Measurements from ENCODE around the gene PM20D1.

PM20D1 gene

DNA sequence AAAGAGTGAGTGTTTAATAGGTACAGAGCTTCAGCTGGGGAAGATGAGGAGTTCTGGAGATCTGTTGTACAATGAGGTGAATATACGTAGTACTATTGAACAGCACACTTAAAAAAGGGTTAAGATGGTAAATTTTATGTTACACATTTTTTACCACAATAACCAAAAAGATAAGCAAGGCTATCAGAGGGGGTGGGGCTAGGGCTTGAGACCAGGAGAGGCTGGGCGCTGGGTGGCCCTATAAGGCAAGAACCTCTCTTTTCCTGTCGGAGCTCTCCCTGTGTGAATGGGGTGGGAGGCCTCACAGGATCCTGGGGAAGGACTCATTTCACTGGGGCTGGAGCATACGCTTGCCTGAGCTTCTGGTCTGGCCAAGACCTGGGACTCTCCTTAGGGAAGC is 45.9 kb downstream of the PM20D1 start:
- no peak for DNase-seq

DNA sequence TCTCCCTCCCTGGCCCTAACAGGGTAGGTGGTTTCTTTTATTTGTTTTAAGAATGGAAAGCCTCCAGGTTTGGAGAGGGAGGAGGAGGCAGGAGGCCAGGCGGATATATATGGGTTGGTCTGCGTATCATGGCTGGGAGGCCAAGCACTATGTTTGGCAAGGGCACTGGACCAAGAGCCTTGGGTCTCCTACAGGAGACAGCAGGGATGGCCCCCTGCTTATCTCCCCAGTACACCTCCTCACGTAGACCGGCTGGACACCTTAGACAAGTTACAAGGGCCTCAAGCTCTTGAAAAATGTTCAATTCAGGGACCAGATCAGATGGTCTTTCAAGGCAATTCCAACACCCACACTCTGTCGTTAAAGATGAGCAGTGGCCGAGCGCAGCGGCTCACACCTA is 47.9 kb downstream of the PM20D1 start:
- no peak for DNase-seq

DNA sequence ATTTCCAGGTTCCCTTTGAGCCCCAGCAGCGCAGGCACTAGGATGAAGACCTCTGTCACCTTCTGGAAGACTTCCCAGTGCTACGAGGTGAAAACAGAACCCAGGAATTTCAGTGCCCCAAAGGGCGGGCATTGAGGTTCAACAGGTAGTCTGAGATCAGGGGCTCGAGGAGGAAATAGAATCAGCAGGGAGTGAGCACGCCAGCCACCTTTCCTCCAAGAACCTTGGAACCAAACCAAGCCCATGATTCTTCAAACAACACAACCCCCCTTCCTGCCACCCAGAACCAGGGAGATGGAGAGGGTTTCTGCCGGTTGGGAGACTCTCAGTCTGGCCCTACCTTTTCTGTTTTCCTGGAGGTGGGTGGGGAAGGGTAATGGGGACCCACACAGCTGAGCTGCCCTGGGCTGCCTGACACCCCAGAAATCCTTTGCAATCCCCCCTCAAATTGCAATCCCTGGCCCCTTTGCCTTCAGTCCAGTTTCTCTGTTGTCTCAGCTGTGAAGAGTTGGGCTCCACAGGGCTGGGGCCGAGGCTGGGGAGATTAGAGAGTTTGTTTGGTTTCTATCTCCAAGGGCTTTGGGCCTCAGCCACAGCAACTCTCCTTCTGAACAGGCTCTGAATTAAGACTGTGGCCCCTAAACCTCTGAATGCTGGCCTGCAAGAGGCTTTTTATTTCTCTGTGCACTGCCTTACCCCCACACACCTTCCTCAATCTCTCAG is 48.8 kb downstream of the PM20D1 start:
- DNase-seq: no peak

DNA sequence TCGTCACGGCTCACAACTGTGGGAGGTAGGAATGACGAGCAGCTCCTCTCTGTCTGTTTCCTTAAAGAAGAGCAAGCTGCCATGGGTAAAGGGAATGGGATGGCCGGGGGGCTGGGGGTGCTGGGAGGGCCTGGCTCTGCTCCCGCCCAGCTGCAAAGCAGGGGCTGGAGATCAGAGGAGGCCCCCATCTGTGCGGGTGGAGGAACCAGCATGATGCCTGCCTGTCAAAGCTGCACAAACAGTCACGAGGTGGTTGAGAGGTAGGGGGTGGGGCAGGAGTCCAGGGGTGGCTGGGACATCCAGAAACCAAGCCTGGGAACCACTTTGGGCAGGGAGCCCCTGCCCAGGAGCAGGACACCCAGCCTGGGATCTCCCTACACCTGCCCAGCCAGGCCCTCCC is 49.5 kb downstream of the PM20D1 start:
- no peak for DNase-seq

DNA sequence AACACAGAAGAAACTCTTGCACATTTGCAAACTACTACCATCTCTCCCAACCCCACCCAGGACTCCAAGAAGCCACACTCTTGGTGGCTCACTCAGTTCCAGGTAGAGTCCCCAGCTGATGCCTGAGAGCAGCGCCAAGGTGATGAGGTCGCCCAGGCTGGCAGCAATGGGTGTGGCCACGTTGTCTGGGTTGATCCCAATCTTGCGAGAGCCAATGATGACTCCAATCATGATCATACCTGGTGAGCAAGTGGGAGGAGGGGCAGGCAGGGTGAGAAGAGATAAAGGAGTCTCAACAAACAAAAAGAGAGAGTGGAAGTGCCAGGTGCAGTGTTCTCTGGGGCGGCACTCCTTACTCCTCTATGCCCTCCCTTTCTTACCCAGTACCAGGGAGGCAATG is 51.4 kb downstream of the PM20D1 start:
- DNase-seq: no peak

DNA sequence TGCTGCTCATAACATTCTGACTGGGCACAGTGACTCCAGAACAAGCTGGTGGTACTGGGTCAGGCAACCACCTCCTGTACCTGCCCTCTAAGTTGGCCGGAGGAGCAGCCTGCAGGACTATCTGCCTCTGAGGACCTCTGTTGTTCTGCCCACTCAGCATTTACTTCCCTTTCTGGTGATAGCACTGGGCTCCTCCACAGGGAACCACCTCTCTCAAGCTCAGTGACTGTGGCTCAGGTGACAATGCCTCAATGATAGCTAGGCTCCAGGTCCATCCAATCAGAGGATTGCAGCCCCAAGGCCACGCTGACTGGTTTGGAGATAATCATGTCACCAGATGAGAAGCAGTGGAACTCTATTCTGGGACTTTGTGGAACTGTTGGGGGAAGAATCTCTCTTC is 52.8 kb downstream of the PM20D1 start:
- no peak for DNase-seq

DNA sequence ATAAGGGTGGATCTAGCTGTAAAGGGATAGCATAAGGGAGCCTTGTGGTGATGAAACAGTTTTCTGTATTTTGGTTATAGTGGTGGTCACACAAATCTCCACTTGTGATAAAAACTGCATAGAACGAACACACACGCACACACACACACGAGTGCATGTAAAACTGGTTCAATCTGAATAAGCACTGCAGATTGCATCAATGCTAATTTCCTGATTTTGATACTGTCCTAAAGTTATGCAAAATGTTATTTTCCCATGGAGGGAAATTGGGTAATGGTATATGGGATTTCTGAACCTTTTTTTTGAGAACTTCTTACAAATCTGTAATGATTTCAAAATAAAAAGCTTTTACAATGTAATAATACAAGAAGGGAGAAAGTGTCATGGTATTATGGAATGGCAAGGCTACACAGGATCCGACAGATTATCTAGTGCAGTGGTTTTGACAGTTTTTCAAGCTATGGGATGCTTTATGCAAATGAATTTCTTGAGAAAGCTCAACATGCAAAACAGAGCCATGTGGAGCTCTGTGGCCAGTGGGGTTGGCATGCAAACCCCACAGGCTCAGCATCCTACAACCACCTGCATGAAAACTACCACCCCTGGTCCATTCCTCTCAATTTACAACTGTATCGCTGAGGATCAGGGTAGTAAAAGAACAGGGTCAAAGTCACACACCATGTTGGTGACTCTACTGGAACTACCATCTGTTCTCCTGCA is 55.8 kb downstream of the PM20D1 start:
- no peak for DNase-seq

DNA sequence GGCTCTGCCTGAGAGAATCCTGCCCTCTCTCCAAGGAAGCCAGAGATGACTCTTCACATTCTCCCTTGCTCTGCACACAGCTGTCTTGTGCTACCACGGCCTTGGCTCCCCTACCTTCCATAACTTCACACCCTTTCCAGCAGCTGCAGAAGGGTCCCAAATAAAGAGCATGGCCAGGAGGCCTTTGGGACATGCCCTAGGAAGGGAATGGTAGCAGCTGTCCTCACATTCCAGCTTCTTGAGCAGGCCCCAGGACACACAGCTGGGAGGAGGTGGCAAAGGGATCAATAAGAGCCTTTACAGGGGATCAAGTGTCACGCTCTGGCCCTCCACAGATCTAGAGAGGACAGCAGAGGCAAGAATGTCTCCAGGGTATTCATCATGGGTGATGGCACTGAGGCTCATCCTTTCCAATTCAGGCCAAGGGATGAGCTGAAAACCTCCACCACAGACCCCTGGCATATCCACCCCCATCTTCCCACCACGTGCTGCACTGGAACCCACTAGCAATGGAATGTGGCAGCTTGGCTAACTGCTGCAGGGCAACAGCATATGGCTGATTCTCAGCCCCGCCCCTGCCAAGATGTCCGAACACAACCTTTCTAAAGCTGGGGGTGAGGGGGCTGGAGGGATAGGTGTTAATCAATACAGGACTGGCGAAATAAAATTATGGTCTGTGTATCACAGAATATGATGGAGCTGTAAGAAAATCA is 56.8 kb downstream of the PM20D1 start:
- DNase-seq: no peak

DNA sequence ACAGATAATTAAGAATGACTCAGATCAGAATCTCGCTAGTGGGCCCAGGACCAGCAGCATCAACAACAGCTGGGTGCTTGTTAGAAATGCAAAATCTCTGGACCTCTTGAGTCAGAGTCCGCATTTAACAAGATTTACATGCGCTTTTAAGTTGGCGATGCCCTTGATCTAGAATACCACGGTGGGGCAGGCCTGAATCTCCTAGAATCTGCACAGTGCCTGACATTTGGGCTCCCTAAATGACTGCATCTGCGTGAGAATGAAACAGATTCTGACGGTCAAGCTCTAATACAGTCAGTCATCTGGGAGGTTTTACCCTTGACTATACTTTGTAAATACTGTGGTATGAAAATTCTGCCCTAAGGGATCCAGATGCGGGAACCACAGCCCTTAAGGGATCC is 57.5 kb downstream of the PM20D1 start:
- no peak for DNase-seq

DNA sequence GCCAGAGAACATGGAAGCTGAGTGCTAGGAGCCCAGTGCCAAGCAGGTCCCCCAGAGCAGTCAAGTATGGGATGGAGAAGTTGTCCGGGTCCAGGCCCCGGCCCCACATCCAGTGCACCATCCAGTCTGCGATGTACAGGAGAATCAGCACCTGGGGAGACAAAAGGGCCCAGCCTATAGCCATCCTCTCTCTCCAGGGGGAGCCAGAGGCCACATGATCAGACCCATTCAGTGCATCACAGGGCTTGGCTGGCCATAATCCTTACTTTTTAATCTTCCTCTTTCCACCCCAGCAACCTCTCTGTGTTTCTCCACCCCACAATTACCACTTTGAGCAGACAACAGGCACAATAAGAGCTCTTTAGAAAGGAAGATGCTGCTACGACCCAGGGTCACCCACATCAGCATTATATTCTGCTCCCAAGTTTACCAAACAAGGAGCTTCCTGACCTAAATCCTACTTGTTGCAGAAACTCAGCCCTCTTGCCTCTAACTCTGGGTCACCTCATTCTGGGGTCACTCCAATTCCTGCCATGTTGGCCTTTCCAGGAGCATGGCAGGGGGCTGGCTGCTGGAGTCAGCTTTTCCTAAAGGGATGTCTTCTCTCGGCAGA is 58.3 kb downstream of the PM20D1 start:
- DNase-seq: peak; percentile 75

DNA sequence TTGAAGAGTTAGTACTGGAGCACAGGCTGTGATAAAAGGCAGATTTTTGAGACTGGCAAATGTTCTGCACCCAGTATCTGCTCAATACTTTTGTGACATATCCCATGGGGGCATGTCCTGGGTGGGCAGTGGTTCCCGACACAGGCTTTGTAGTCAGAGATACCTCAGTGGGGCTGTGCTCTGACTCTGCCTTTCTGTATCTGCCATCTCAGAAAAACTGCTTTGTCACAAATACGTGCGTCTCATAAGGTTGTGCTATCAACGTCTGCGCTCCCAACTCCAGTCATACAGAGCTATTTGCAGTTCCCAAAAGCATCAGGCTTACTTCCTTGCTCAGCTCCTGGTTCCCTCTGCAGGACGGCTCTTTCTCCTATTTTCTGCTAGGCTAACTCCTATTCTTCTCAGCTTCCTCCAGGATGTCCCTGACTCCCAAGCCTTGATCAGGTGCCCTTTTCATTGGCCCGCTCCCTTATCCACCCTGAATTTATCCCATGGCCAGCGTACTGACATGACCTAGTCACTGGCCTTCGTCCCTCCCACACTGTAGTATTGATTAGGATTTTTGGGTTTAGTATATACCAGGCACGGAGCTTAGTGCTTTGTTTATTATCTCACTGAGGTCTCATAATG is 62.5 kb downstream of the PM20D1 start:
- no peak for DNase-seq

DNA sequence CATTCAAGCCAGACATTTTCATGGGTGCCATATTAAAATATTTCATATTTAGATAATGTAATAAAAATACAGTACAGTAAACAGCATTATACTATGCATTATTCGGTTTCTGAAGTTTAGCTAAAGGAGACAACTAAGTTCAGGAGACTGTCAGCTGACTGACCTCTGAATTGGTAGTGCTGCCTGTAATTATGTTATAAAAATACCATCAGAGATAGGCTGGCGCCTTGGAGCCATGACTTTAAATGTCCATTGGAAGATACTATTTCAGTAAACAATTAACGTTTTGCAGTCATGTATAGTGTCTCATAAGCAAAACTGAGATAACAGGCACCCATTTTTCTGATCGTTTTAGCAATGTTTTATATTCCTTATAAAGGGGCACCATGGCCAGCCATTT is 63.3 kb downstream of the PM20D1 start:
- DNase-seq: no peak

DNA sequence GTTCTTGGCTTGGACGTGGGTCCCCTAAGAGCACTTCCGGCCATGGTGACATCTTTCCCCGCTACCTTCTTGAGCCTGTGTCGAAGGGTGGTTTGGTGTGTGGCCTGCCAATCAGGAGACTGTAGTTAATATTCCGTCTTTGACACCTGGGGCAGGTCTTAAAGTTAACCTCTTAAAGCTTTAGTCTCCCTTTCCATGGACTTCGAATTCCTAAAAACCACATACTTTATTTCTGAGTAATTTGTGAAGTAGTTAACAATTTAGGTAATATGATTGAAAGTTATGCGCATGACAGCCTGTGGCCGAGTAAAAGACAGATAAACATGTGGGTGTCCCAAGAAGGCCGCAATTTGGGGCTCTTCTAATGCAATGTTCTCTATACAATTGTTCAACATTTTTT is 64.5 kb downstream of the PM20D1 start:
- DNase-seq: no peak

DNA sequence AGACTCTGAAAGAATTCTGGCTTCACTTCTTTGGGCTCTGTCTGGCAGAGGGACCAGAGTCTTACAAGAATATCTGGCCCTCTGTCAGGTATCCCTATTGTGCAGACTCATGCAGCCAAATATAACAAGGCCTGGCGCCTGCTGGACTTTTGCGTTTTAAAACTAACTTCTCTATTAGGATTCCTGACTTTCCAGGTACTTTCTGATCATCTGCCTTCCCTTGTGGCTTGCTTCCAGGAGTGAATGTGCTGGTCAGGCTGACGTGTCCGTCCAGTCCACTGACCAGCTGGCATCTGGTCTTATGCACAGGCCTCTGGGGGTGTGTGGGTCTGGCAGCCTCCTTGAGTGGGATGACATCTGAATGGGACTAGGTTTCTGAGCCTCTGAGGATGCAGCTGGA is 66.0 kb downstream of the PM20D1 start:
- no peak for DNase-seq

DNA sequence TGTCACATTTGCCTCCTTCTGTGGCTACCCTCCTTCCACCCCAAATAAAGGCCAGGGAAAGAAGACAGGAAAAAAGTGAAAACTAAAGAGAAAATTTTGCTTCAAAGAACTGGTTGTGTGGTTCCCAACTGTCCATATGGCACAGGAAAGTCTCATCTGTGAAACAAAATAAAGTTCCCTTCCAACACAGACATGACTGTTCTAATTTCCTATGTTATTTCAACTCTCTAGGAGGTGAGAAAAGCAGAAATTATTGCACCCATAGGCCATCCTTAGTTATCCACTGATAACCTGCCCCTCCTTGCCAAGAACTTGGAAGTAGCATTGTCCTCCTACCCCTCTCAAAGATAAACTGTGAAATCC is 66.5 kb downstream of the PM20D1 start:
- no peak for DNase-seq

DNA sequence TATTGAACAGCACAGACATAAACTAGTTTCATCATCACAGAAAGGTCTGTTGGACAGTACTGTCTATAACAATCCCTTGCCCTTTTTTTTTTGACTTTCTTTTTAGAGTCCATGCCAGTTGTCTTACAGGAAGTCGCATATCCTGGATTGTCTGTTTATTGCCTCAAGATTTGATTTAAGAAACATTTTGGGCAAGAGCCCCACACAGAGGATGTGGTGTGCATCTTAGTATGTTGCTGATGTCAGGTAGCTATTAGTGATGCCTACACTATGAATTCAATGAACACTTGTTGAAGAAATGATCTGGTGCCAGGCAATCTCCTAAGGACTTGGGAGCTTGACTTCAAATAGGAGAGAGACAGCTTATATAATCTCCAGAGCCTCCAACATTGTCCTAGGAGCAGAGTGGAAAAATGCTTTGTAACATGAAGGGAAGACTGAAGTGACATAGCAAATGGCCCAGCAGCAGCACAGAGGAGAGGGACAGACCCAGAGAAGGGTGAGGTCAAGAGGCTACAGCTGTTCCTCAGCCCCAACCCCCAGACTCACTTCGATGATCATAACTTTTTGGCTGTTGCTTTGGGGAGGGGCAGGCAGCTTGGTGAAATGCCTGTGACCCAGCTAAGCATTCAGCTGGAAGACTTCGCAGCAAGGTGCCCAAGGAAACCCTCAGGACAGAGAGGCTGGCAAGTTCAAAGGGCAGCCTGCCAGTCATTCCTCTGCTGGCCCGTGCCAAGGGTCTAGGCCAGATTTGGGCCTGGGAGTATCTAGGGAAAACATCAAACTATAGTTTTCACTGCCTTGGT is 67.1 kb downstream of the PM20D1 start:
- no peak for DNase-seq

DNA sequence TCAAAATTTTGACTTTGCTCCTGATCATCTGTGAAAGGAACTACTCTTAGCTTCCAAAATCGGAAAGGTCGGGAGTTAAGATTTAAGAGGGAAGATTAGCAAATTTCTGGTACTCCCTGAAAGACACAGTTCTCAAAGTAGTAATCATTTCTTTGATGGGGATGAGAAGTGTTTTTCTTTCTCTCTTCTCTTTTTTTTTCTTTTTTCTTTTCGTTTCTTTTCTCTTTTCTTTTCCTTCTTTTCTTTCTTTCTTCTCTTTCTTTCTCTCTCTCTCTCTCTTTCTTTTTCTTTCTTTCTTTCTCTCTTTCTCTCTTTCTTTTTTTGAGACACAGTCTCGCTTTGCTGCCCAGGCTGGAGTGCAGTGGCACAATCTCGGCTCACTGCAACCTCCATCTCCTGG is 69.6 kb downstream of the PM20D1 start:
- no peak for DNase-seq

All from CD4-positive, alpha-beta T cell treated with Interleukin-17A for 4 hours (primary cell).